ENCODE measurements around the gene PPFIA1. TPM values are rescaled to one million over a fixed set of nuclear protein-coding genes. Genes with fewer than 3 reads are reported as not detected.
"Not testable (repeated sequence)": the region's sequence is repeated elsewhere in the genome, so short reads cannot be mapped to it uniquely, and the experiment has no call there.

The PPFIA1 gene
- total and polyA plus RNA-seq, 2 experiments from 2014 or later = 36.0 to 39.6 TPM

DNA sequence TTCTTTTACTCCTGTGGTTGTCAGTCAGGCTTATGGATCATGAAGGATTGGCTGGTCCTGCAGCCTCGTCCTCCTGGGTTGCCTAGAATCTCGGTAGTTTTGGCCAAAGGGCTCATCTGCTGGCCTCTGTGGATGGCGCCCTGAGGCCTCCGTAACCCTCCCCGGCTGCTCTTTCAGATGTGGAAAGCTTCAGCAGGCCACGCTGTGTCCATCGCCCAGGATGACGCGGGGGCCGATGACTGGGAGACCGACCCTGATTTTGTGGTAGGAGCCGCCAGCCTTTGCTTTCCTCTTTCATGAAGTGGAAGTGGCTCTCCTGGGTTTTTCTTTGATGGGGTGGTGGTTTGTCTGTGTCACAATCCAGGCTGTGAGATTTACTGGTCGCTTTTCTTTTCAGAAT lies 136.6 kb downstream of the PPFIA1 start:
- H3K36me3 ChIP-seq (replicated peaks; ENCODE audit: insufficient read depth, low read depth) = peaks cover 6% of the 10 kb centered on the region
- no peak overlapping the region for H3K27ac ChIP-seq
- H3K4me1 ChIP-seq (ENCODE audit: insufficient read depth) = no peaks in the 10 kb centered on the region
- TF ChIP-seq, protein P1, sequence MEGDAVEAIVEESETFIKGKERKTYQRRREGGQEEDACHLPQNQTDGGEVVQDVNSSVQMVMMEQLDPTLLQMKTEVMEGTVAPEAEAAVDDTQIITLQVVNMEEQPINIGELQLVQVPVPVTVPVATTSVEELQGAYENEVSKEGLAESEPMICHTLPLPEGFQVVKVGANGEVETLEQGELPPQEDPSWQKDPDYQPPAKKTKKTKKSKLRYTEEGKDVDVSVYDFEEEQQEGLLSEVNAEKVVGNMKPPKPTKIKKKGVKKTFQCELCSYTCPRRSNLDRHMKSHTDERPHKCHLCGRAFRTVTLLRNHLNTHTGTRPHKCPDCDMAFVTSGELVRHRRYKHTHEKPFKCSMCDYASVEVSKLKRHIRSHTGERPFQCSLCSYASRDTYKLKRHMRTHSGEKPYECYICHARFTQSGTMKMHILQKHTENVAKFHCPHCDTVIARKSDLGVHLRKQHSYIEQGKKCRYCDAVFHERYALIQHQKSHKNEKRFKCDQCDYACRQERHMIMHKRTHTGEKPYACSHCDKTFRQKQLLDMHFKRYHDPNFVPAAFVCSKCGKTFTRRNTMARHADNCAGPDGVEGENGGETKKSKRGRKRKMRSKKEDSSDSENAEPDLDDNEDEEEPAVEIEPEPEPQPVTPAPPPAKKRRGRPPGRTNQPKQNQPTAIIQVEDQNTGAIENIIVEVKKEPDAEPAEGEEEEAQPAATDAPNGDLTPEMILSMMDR (IDR thresholded peaks at IDR 0.05; ENCODE audit: poor library complexity) = no peak
- TF ChIP-seq EZH2phosphoT487 (IDR thresholded peaks at IDR 0.05; ENCODE audit: low read depth, severe bottlenecking, unreplicated experiment) (no peak), EZH2 (IDR thresholded peaks at IDR 0.05; ENCODE audit: borderline replicate concordance) (no peak)
- WGBS (ENCODE audit: low lambda C conversion rate, missing lambda C conversion rate) = 91% methylated on average over 13 of the region's 13 CpGs
- H3K9me3 ChIP-seq (ENCODE audit: low read depth) = no peaks in the 10 kb centered on the region
- H2AFZ ChIP-seq = no peak overlapping the region
- H3K79me2 ChIP-seq = peaks cover 53% of the 10 kb centered on the region
- H3K4me3 ChIP-seq = no peak overlapping the region
- no peak for DNase-seq (ENCODE audit: low spot score)
- no peak overlapping the region for H3K4me2 ChIP-seq
- H3K27me3 ChIP-seq = no peaks in the 10 kb centered on the region
- no peaks in the 10 kb centered on the region for H3K9me2 ChIP-seq (replicated peaks; ENCODE audit: insufficient read depth)
- peaks cover 41% of the 10 kb centered on the region for H4K20me1 ChIP-seq (ENCODE audit: insufficient read depth, poor library complexity, severe bottlenecking)

DNA sequence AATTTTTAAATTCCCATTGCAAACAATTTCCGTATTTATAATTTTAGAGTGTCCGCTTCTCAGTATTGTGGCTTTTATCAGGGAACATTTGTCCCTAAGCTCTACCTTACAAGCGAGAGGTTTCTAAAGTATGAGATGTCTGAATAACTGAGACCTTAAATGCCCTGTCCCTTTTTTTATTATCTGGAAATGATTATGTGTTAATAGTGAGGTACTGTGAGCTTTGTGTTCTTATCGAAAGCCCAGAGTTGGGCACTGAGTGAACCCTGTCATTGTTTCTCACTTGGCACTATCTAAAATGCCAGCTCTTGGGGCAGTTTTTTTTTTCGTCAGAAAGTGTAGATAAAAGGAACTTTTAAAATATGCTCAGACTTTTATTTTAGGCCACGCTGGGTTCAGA lies 137.3 kb downstream of the PPFIA1 start:
- Histone ChIP-seq H3K4me1 (ENCODE audit: insufficient read depth) (no peaks in the 10 kb centered on the region), H3K27me3 (no peaks in the 10 kb centered on the region), H3K4me3 (no peak overlapping the region), H3K9me3 (ENCODE audit: low read depth) (no peaks in the 10 kb centered on the region), H4K20me1 (ENCODE audit: insufficient read depth, poor library complexity, severe bottlenecking) (peaks cover 36% of the 10 kb centered on the region), H3K79me2 (peaks cover 46% of the 10 kb centered on the region), H2AFZ (no peak overlapping the region), H3K27ac (no peak overlapping the region), H3K9me2 (replicated peaks; ENCODE audit: insufficient read depth) (no peaks in the 10 kb centered on the region), H3K36me3 (replicated peaks; ENCODE audit: insufficient read depth, low read depth) (peaks cover 6% of the 10 kb centered on the region), H3K4me2 (no peak overlapping the region)
- no peak for TF ChIP-seq EZH2 (IDR thresholded peaks at IDR 0.05; ENCODE audit: borderline replicate concordance)
- TF ChIP-seq, protein P1 (IDR thresholded peaks at IDR 0.05; ENCODE audit: poor library complexity) = no peak
- no peak for TF ChIP-seq EZH2phosphoT487 (IDR thresholded peaks at IDR 0.05; ENCODE audit: low read depth, severe bottlenecking, unreplicated experiment)
- 96% methylated on average over 6 of the region's 6 CpGs for WGBS (ENCODE audit: low lambda C conversion rate, missing lambda C conversion rate)
- no peak for DNase-seq (ENCODE audit: low spot score)

DNA sequence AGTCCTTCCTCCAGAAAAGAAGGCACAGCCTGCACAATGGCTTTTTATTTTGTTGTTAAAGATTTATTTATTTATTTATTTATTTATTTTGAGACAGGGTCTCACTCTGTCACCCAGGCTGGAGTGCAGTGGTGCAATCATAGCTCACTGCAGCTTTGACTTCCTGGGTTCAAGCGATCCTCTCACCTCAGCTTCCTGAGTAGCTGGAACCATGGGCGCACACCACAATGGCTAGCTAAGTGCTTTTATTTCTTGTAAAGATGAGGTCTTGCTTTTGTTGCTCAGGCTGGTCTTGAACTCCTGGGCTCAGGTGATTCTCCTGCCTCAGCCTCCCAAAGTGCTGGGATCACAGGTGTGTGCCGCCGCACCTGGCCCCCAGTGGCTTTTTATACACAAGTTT lies 137.8 kb downstream of the PPFIA1 start:
- H3K9me3 ChIP-seq (ENCODE audit: low read depth); DNase-seq (ENCODE audit: low spot score); H3K36me3 ChIP-seq (replicated peaks; ENCODE audit: insufficient read depth, low read depth); H3K27me3 ChIP-seq; H3K4me1 ChIP-seq (ENCODE audit: insufficient read depth); H3K4me3 ChIP-seq; H3K9me2 ChIP-seq (replicated peaks; ENCODE audit: insufficient read depth); H2AFZ ChIP-seq; H3K27ac ChIP-seq; H3K4me2 ChIP-seq: not testable (repeated sequence)
- WGBS (ENCODE audit: low lambda C conversion rate, missing lambda C conversion rate) = 99% methylated on average over 4 of the region's 4 CpGs
- H4K20me1 ChIP-seq (ENCODE audit: insufficient read depth, poor library complexity, severe bottlenecking) = peaks cover 31% of the 10 kb centered on the region
- peaks cover 41% of the 10 kb centered on the region for H3K79me2 ChIP-seq

DNA sequence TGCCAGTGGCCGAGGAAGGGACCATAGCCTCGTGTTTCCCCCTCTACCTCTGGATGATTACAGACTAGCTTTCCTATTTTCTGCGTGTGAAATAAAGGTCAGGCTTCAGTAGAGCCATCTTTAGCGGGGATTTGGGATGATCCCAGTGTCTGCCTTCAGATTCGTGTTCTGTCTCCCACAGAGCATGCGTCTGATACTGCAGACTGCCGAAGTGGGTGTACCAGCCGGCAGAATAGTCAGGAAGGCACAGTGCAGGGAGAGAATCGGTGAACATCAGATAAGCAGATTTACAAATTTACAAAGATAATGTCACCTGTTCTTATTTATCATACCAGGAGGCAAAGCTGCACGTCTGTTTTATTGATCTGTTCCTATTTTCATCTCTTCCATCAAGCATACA lies 138.9 kb downstream of the PPFIA1 start:
- Histone ChIP-seq H3K36me3 (replicated peaks; ENCODE audit: insufficient read depth, low read depth) (peaks cover 6% of the 10 kb centered on the region), H3K9me2 (replicated peaks; ENCODE audit: insufficient read depth) (no peaks in the 10 kb centered on the region), H3K9me3 (ENCODE audit: low read depth) (no peaks in the 10 kb centered on the region), H3K79me2 (peaks cover 30% of the 10 kb centered on the region), H2AFZ (no peak overlapping the region), H3K4me3 (no peak overlapping the region), H3K27ac (no peak overlapping the region), H3K4me1 (ENCODE audit: insufficient read depth) (no peaks in the 10 kb centered on the region), H3K4me2 (no peak overlapping the region), H4K20me1 (ENCODE audit: insufficient read depth, poor library complexity, severe bottlenecking) (peaks cover 20% of the 10 kb centered on the region), H3K27me3 (no peaks in the 10 kb centered on the region)
- TF ChIP-seq EZH2 (IDR thresholded peaks at IDR 0.05; ENCODE audit: borderline replicate concordance) (no peak), EZH2phosphoT487 (IDR thresholded peaks at IDR 0.05; ENCODE audit: low read depth, severe bottlenecking, unreplicated experiment) (no peak)
- TF ChIP-seq, protein P1 (IDR thresholded peaks at IDR 0.05; ENCODE audit: poor library complexity) = no peak
- 93% methylated on average over 10 of the region's 10 CpGs for WGBS (ENCODE audit: low lambda C conversion rate, missing lambda C conversion rate)
- DNase-seq (ENCODE audit: low spot score) = no peak

Measured in hepatocyte (in vitro differentiated cells).